GM12878 (cell line): ENCODE measurements around the gene CDK4. TPM values are rescaled to one million over a fixed set of nuclear protein-coding genes. Genes with fewer than 3 reads are reported as not detected.

ENCODE experiments used
- ATAC-seq: fragments of 200-7000 bp; cut with Tn5 transposase; 3 replicates; pipeline ENCODE4 v1.9.1; 2020; ENCODE audit warnings: mild to moderate bottlenecking, moderate library complexity
- BruUV-seq: library from RNA; stranded (reverse); fragments of 400-500 nt; replicated peaks from 2 replicates; lab custom pipeline; 2021; lab: Mats Ljungman, UMichigan
- CTCF ChIA-PET: fragments of 300-600 bp; sonication (Branson Sonifier 250); formaldehyde crosslinking; extraction: SDS; loops from one replicate; lab custom pipeline; 2021; ENCODE audit warnings: inconsistent platforms; lab: Yijun Ruan, JAX
- POLR2A ChIA-PET: fragments of 350-600 bp; formaldehyde crosslinking; extraction: SDS; loops from one replicate; lab custom pipeline; 2021; ENCODE audit warnings: inconsistent platforms; lab: Charles Lee
- RAD21 ChIA-PET: fragments of 300-600 bp; sonication (Branson Sonifier 250); formaldehyde crosslinking; loops from one replicate; lab custom pipeline; 2023; ENCODE audit warnings: antibody characterized with exemption; ENCODE audit not compliant: unreplicated experiment; lab: Charles Lee
- SMC1A ChIA-PET: fragments of 300-600 bp; sonication (Branson Sonifier 250); formaldehyde crosslinking; loops from one replicate; lab custom pipeline; 2023; ENCODE audit not compliant: unreplicated experiment, uncharacterized antibody; lab: Charles Lee
- DNase-seq: peaks from one replicate; pipeline ENCODE4 v3.0.0-alpha.2; 2011; ENCODE audit warnings: low read depth, low spot score
- FAIRE-seq: peaks from 3 replicates; lab custom pipeline; 2011; peaks lifted over from hg19 to GRCh38; lab: Jason Lieb, UNC
- H2AFZ ChIP-seq: 2 replicates; pipeline ENCODE4 v1.6.0; 2011; ENCODE audit warnings: low read depth, low read length, control low read depth; ENCODE audit not compliant: control insufficient read depth
- H3K27ac ChIP-seq: 2 replicates; pipeline ENCODE4 v1.5.1; 2011; ENCODE audit warnings: control low read depth; ENCODE audit not compliant: control insufficient read depth, insufficient read depth
- H3K27me3 ChIP-seq, 2 experiments: replicated peaks in 1 of 2; 2 replicates each; pipeline versions ENCODE4 v1.6.0 to v1.6.1; 2011; ENCODE audit warnings: low read length in 1 of 2; ENCODE audit not compliant: control insufficient read depth in 2 of 2, insufficient read depth in 2 of 2
- H3K36me3 ChIP-seq, 2 experiments: 2 replicates each; pipeline ENCODE4 v1.5.1; 2011; ENCODE audit warnings: low read length in 1 of 2; ENCODE audit not compliant: control insufficient read depth in 2 of 2, insufficient read depth in 2 of 2
- H3K4me1 ChIP-seq: 2 replicates; pipeline ENCODE4 v1.6.1; 2011; ENCODE audit warnings: mild to moderate bottlenecking, low read length, moderate library complexity, mixed read lengths; ENCODE audit not compliant: control insufficient read depth, insufficient read depth
- H3K4me2 ChIP-seq: 2 replicates; pipeline ENCODE4 v1.6.0; 2011; ENCODE audit warnings: control low read depth; ENCODE audit not compliant: control insufficient read depth, insufficient read depth
- H3K4me3 ChIP-seq: fragments of 200-600 bp; sonication (generic); 2 replicates; pipeline ENCODE4 v1.5.1; 2016
- H3K79me2 ChIP-seq: 2 replicates; pipeline ENCODE4 v1.6.0; 2011; ENCODE audit warnings: low read length; ENCODE audit not compliant: control insufficient read depth, insufficient read depth
- H3K9ac ChIP-seq: 2 replicates; pipeline ENCODE4 v1.8.0; 2011; ENCODE audit warnings: low read length, control low read depth, mixed read lengths; ENCODE audit not compliant: control insufficient read depth, insufficient read depth
- H3K9me3 ChIP-seq: replicated peaks from 3 replicates; pipeline ENCODE4 v1.5.1; 2011; ENCODE audit warnings: mild to moderate bottlenecking, low read length; ENCODE audit not compliant: control insufficient read depth, insufficient read depth
- H4K20me1 ChIP-seq: 2 replicates; pipeline ENCODE4 v1.6.0; 2011; ENCODE audit not compliant: control insufficient read depth, insufficient read depth
- CHD2 ChIP-seq: IDR thresholded peaks from 2 replicates; pipeline ENCODE4 v1.6.1; 2011; ENCODE audit warnings: low read depth, low read length, improper control_type of control experiment, borderline replicate concordance
- CHD4 ChIP-seq: fragments of 200-600 bp; sonication (generic); IDR thresholded peaks from 2 replicates; pipeline ENCODE4 v1.6.1; 2016; ENCODE audit warnings: mild to moderate bottlenecking
- FOXK2 ChIP-seq: fragments of 450-650 bp; IDR thresholded peaks from 2 replicates; pipeline ENCODE4 v1.6.1; 2017; ENCODE audit warnings: mild to moderate bottlenecking, moderate library complexity
- HDGF ChIP-seq: fragments of 450-650 bp; IDR thresholded peaks from 2 replicates; pipeline ENCODE4 v1.6.1; 2016; ENCODE audit warnings: antibody characterized with exemption
- KDM1A ChIP-seq: fragments of 200-600 bp; sonication (generic); IDR thresholded peaks from 2 replicates; pipeline ENCODE4 v1.6.1; 2016; ENCODE audit warnings: borderline replicate concordance
- MTA2 ChIP-seq: fragments of 450-650 bp; IDR thresholded peaks from 2 replicates; pipeline ENCODE4 v1.6.1; 2016; ENCODE audit warnings: low read depth, mild to moderate bottlenecking, moderate library complexity
- PAX5 ChIP-seq: IDR thresholded peaks from 2 replicates; pipeline ENCODE4 v1.6.1; 2011; ENCODE audit warnings: low read depth, low read length, borderline replicate concordance
- PBX3 ChIP-seq: IDR thresholded peaks from 2 replicates; pipeline ENCODE4 v1.6.1; 2011; ENCODE audit warnings: mild to moderate bottlenecking, low read depth, low read length, moderate library complexity; ENCODE audit not compliant: insufficient replicate concordance
- POU2F2 ChIP-seq: IDR thresholded peaks from 3 replicates; pipeline ENCODE4 v1.6.1; 2011; ENCODE audit warnings: low read depth, mild to moderate bottlenecking, low read length, borderline replicate concordance
- SREBF2 ChIP-seq: IDR thresholded peaks from 2 replicates; pipeline ENCODE4 v1.6.1; 2012; ENCODE audit warnings: mild to moderate bottlenecking, low read length
- TARDBP ChIP-seq: IDR thresholded peaks from 2 replicates; pipeline ENCODE4 v1.6.1; 2016; ENCODE audit warnings: borderline replicate concordance
- WGBS: methylation state at CpG from one replicate; pipeline ENCODE4 v1.1.6; 2016; ENCODE audit warnings: low lambda C conversion rate; ENCODE audit not compliant: insufficient replicate concordance, insufficient coverage; ENCODE audit errors: missing lambda C conversion rate; 5-methylcytosine and 5-hydroxymethylcytosine counted together
- in situ Hi-C: fragments of 300-500 bp; cut with MboI; formaldehyde crosslinking; loops from 9 replicates; pipeline ENCODE4 v1.14.3; 2018; ENCODE audit warnings: mixed read lengths
- intact Hi-C: fragments of 100-400 bp; cut with micrococcal nuclease; formaldehyde crosslinking; loops from one replicate; pipeline ENCODE4 v1.14.2; 2022; ENCODE audit not compliant: unreplicated experiment
- polyA plus RNA-seq, 11 experiments: library from polyadenylated mRNA; depleted of rRNA in 4 of 11; unstranded in 6 of 11; stranded (reverse) in 5 of 11; fragments of >200 nt; fragmentation: Nextera tagmentation in 4 of 11; fragmentation: Illumina TruSeq in 1 of 11; extraction: Ambion mirVana in 4 of 11; extraction: Trizol in 1 of 11; gene quantifications; 1 replicate in 1 of 11; 2 replicates in 10 of 11; pipeline versions ENCODE4 v1.2.1 to v1.2.3, GENCODE V29; 2011 to 2016; ENCODE audit warnings: inconsistent platforms in 2 of 11, missing spikeins in 2 of 11, low read depth in 1 of 11
- total RNA-seq, 4 experiments: library from RNA; depleted of rRNA in 3 of 4; stranded (reverse); fragments of >200 nt in 3 of 4; fragmentation: Illumina TruSeq in 1 of 4; extraction: Trizol in 1 of 4; gene quantifications; 2 replicates each; pipeline versions ENCODE4 v1.2.1 to v1.2.3, GENCODE V29; 2013 to 2021
- TF ChIP-seq, protein P1 (sequence below): IDR thresholded peaks from 2 replicates; pipeline ENCODE4 v1.6.1; 2012; ENCODE audit warnings: low read depth, low read length, improper control_type of control experiment

Gene CDK4
- total and polyA plus RNA-seq, 10 of the 15 experiments (the other 5 are each of a cell fraction or from before 2014, with no cell fraction given) = 26.1 to 385 (median 221) TPM

GRCh38 chr12:57738661-57739237 lies 13.4 kb downstream of the CDK4 start, which contains the start of gene AGAP2:
Gene AGAP2 (minus strand): TSS chr12:57738742. CDS start chr12:57738246, 496 bp downstream.
- CTCF ChIA-PET = interaction anchor here (3.8 kb wide), 1 partner anchor 154 kb away, joined by 22 read pairs; no protein-coding TSS in a partner anchor

More at GRCh38 chr12:57738661-57739237, 13.4 kb downstream of the CDK4 start, which contains the start of gene AGAP2:
- intact Hi-C loops (no loop called here), in situ Hi-C loops (no loop called here)
- no peak within 1 kb of the TSS for H3K9ac ChIP-seq
- H3K4me2 ChIP-seq = no peak within 1 kb of the TSS
- ChIA-PET SMC1A (no interaction called here), POLR2A (no interaction called here), RAD21 (no interaction called here)
- no peak for FAIRE-seq
- no peaks in the 10 kb centered on the region for H3K27me3 ChIP-seq
- H3K79me2 ChIP-seq = peaks cover 18% of the 10 kb centered on the region
- ATAC-seq = no peak
- no peaks in the 10 kb centered on the region for H3K9me3 ChIP-seq
- H3K36me3 ChIP-seq = no peaks in the 10 kb centered on the region; a peak in 1 of 4 replicates
- no peak within 1 kb of the TSS for H3K4me3 ChIP-seq
- DNase-seq = no peak
- peaks cover 12% of the 10 kb centered on the region for H3K4me1 ChIP-seq
- 97% methylated on average over 9 of the region's 36 CpGs for WGBS
- no peak for TF ChIP-seq FOXK2
- no peak for TF ChIP-seq SREBF2
- no peak for TF ChIP-seq MTA2
- no peak for TF ChIP-seq CHD4
- no peak for TF ChIP-seq HDGF
- TF ChIP-seq POU2F2 = no peak
- TF ChIP-seq PBX3 = no peak
- TF ChIP-seq PAX5 = no peak
- TF ChIP-seq, protein P1, sequence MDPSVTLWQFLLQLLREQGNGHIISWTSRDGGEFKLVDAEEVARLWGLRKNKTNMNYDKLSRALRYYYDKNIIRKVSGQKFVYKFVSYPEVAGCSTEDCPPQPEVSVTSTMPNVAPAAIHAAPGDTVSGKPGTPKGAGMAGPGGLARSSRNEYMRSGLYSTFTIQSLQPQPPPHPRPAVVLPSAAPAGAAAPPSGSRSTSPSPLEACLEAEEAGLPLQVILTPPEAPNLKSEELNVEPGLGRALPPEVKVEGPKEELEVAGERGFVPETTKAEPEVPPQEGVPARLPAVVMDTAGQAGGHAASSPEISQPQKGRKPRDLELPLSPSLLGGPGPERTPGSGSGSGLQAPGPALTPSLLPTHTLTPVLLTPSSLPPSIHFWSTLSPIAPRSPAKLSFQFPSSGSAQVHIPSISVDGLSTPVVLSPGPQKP = no peak
- no peak for TF ChIP-seq KDM1A
- TF ChIP-seq CHD2 = no peak
- TF ChIP-seq TARDBP = no peak
- H3K27ac ChIP-seq = no peak within 1 kb of the TSS
- H2AFZ ChIP-seq = no peak within 1 kb of the TSS
- BruUV-seq = no TSS peak
- no peaks in the 10 kb centered on the region for H4K20me1 ChIP-seq
